Measurements from ENCODE around the gene ADORA1.

Gene ADORA1

GRCh38 chr1:203143641-203144040, 16.1 kb downstream of the ADORA1 start:
- DNase-seq = no peak

- no peak for DNase-seq
Measured at GRCh38 chr1:203144661-203145060, 17.1 kb downstream of the ADORA1 start.

- DNase-seq = no peak
Measured at GRCh38 chr1:203145321-203146041, 18.0 kb downstream of the ADORA1 start.

GRCh38 chr1:203146042-203146369, 18.5 kb downstream of the ADORA1 start:
- no peak for DNase-seq

- DNase-seq = no peak
Measured at GRCh38 chr1:203146537-203146936, 19.0 kb downstream of the ADORA1 start.

GRCh38 chr1:203147376-203147775, 19.9 kb downstream of the ADORA1 start:
- no peak for DNase-seq

- no peak for DNase-seq
Measured at GRCh38 chr1:203148127-203148526, 20.6 kb downstream of the ADORA1 start.

- DNase-seq = no peak
Measured at GRCh38 chr1:203148579-203148978, 21.1 kb downstream of the ADORA1 start.

GRCh38 chr1:203149188-203149840, 21.8 kb downstream of the ADORA1 start:
- no peak for DNase-seq

GRCh38 chr1:203150511-203151297, 23.2 kb downstream of the ADORA1 start:
- no peak for DNase-seq

GRCh38 chr1:203151362-203152157, 24.0 kb downstream of the ADORA1 start:
- no peak for DNase-seq

- no peak for DNase-seq
Measured at GRCh38 chr1:203152158-203153034, 24.9 kb downstream of the ADORA1 start.

- no peak for DNase-seq
Measured at GRCh38 chr1:203153051-203153988, 25.8 kb downstream of the ADORA1 start.

GRCh38 chr1:203153989-203154821, 26.7 kb downstream of the ADORA1 start:
- no peak for DNase-seq

GRCh38 chr1:203156280-203156679, 28.8 kb downstream of the ADORA1 start:
- no peak for DNase-seq

GRCh38 chr1:203158423-203158822, 30.9 kb downstream of the ADORA1 start:
- no peak for DNase-seq

- DNase-seq = no peak
Measured at GRCh38 chr1:203158960-203159665, 31.6 kb downstream of the ADORA1 start.

GRCh38 chr1:203159844-203160243, 32.3 kb downstream of the ADORA1 start:
- DNase-seq = no peak

- DNase-seq = no peak
Measured at GRCh38 chr1:203161175-203161574, 33.6 kb downstream of the ADORA1 start.
